ENCODE results near the gene SAMD4B. TPM values are rescaled to one million over a fixed set of nuclear protein-coding genes. Genes with fewer than 3 reads are reported as not detected.

The SAMD4B gene
- total RNA-seq, 3 donors from 2014 or later (not counting 1 experiment from before 2014, with no cell fraction given): 67.8 to 80.8 (median 78.9) TPM

- Mint-ChIP-seq H3K9me3 (no peaks in the 10 kb centered on the region), H3K4me3 (no peak overlapping the region), H3K36me3 (peaks cover 9% of the 10 kb centered on the region), H3K27ac (peak overlapping the region; percentile 26 to 63), H3K27me3 (ENCODE audit: low read depth in 2 of 2) (no peaks in the 10 kb centered on the region), H3K4me1 (peaks cover 12 to 30% of the 10 kb centered on the region in 2 donors)
- Histone ChIP-seq H3K27me3 (ENCODE audit: control insufficient read depth, insufficient read depth, low read length) (no peaks in the 10 kb centered on the region), H3K36me3 (ENCODE audit: control insufficient read depth, insufficient read depth, low read length) (peaks cover 47% of the 10 kb centered on the region), H3K9me3 (ENCODE audit: control insufficient read depth, insufficient read depth, low read length) (no peaks in the 10 kb centered on the region), H3K27ac (ENCODE audit: low read length) (peak overlapping the region; percentile 64), H3K4me1 (ENCODE audit: control insufficient read depth, insufficient read depth, low read length) (peaks cover 3% of the 10 kb centered on the region), H3K4me3 (ENCODE audit: low read length) (no peak overlapping the region)
- TF ChIP-seq CTCF (IDR thresholded peaks at IDR 0.05): no peak
- DNase-seq (peak in 1 of 2 donors; percentile 54), ATAC-seq (peak; percentile 70 to 91 (median 84))
- WGBS (ENCODE audit: insufficient coverage): 45% methylated on average over 4 of the region's 4 CpGs
- intact Hi-C loops (cut with micrococcal nuclease): no loop called here
These were observed 9.4 kb downstream of the SAMD4B start for GRCh38 chr19:39351537-39352064.

DNA sequence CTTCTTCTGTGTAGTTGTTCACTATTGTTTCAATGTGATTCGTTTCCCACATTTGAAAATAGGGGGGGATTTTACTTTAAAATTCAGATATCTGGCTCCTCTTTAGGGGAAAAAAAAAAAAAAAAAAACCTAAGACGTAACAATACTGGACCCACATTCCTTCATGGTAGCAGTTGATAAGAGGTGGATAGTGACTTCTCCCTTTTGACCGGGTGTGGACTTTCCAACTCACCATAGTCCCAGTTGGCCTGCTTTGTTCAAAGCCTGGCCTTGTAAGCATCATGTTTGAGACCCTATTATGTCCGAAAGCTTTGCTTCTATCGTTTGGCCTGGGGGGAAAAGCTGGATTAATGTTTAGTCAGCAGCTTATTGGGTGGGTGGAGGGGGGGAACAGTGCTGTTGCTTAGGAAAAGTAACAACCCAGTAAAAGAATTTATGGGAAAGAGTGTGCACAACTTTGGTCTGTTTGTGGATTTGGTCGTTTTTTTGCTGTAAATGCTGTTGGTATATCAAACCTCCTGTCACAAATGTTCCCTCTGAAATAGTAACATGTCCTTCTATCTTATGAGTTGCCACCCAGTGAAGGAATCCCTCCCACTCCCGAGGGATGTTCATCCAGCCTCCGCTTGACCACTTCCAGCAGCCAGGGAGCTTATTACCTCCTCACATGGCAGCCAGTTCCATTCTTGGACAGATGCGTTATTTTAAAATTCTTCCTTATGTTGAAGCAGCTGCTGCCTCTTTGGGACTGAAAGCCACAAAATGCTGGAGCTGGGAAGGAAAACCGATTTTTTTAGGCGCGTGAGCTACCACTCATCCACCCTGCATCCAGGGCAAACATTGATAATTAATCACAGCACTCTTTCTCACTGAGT lies 10.4 kb downstream of the SAMD4B start:
- H3K27ac Mint-ChIP-seq: peak overlapping the region; percentile 26 to 63
- peaks cover 6 to 22% of the 10 kb centered on the region in 2 donors for H3K4me1 Mint-ChIP-seq
- TF ChIP-seq CTCF (IDR thresholded peaks at IDR 0.05): no peak
- Histone ChIP-seq H3K27ac (ENCODE audit: low read length) (peak overlapping the region; percentile 64), H3K4me3 (ENCODE audit: low read length) (no peak overlapping the region), H3K36me3 (ENCODE audit: control insufficient read depth, insufficient read depth, low read length) (peaks cover 58% of the 10 kb centered on the region), H3K27me3 (ENCODE audit: control insufficient read depth, insufficient read depth, low read length) (no peaks in the 10 kb centered on the region), H3K9me3 (ENCODE audit: control insufficient read depth, insufficient read depth, low read length) (no peaks in the 10 kb centered on the region), H3K4me1 (ENCODE audit: control insufficient read depth, insufficient read depth, low read length) (peaks cover 3% of the 10 kb centered on the region)
- H3K9me3 Mint-ChIP-seq: no peaks in the 10 kb centered on the region
- no peak for ATAC-seq
- peaks cover 9% of the 10 kb centered on the region for H3K36me3 Mint-ChIP-seq
- H3K27me3 Mint-ChIP-seq (ENCODE audit: low read depth in 2 of 2): no peaks in the 10 kb centered on the region
- intact Hi-C loops (cut with micrococcal nuclease): no loop called here
- H3K4me3 Mint-ChIP-seq: no peak overlapping the region
- 94% methylated on average over 9 of the region's 12 CpGs for WGBS (ENCODE audit: insufficient coverage)
- no peak for DNase-seq

DNA sequence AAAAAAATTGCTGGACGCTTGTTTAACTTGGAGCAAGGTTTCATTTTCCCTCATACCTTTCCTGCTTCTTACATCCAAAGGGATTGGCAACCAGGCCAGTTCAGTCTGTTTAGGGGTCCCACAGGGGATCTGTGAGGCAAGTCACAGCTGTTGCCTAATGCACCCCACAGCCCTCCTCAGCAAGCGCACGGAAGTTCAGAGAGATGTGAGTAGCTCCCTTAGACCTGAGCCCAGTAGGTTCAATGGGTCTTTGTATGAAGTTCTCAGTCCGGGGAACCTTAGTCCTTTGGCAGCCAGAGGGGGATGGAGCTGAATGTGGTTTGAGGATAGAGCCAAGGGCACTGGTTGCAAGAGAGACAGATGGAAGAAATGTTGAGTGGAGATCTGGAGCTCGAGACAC lies 13.0 kb downstream of the SAMD4B start:
- no peak for ATAC-seq

More for the DNA sequence above, 13.0 kb downstream of the SAMD4B start:
- Histone ChIP-seq H3K9me3 (ENCODE audit: control insufficient read depth, insufficient read depth, low read length) (no peaks in the 10 kb centered on the region), H3K4me1 (ENCODE audit: control insufficient read depth, insufficient read depth, low read length) (peaks cover 3% of the 10 kb centered on the region), H3K27me3 (ENCODE audit: control insufficient read depth, insufficient read depth, low read length) (no peaks in the 10 kb centered on the region), H3K4me3 (ENCODE audit: low read length) (no peak overlapping the region), H3K36me3 (ENCODE audit: control insufficient read depth, insufficient read depth, low read length) (peaks cover 68% of the 10 kb centered on the region), H3K27ac (ENCODE audit: low read length) (no peak overlapping the region)
- Mint-ChIP-seq H3K27me3 (ENCODE audit: low read depth in 2 of 2) (no peaks in the 10 kb centered on the region), H3K4me3 (no peak overlapping the region), H3K4me1 (peaks cover 0 to 5% of the 10 kb centered on the region in 2 donors), H3K9me3 (no peaks in the 10 kb centered on the region), H3K36me3 (peaks cover 9% of the 10 kb centered on the region), H3K27ac (no peak overlapping the region)
- intact Hi-C loops (cut with micrococcal nuclease): no loop called here
- no peak for TF ChIP-seq CTCF (IDR thresholded peaks at IDR 0.05)
- DNase-seq: no peak
- WGBS (ENCODE audit: insufficient coverage): 97% methylated on average over 5 of the region's 5 CpGs
